GM12878 (cell line): ENCODE results near the gene LMF1. TPM values are rescaled to one million over a fixed set of nuclear protein-coding genes. Genes with fewer than 3 reads are reported as not detected.

ENCODE experiments used
- ATAC-seq: fragments of 200-7000 bp; cut with Tn5 transposase; 3 replicates; pipeline ENCODE4 v1.9.1; 2020; ENCODE audit warnings: mild to moderate bottlenecking, moderate library complexity
- BruUV-seq: library from RNA; stranded (reverse); fragments of 400-500 nt; replicated peaks from 2 replicates; lab custom pipeline; 2021; lab: Mats Ljungman, UMichigan
- CTCF ChIA-PET: fragments of 300-600 bp; sonication (Branson Sonifier 250); formaldehyde crosslinking; extraction: SDS; loops from one replicate; lab custom pipeline; 2021; ENCODE audit warnings: inconsistent platforms; lab: Yijun Ruan, JAX
- POLR2A ChIA-PET: fragments of 350-600 bp; formaldehyde crosslinking; extraction: SDS; loops from one replicate; lab custom pipeline; 2021; ENCODE audit warnings: inconsistent platforms; lab: Charles Lee
- RAD21 ChIA-PET: fragments of 300-600 bp; sonication (Branson Sonifier 250); formaldehyde crosslinking; loops from one replicate; lab custom pipeline; 2023; ENCODE audit warnings: antibody characterized with exemption; ENCODE audit not compliant: unreplicated experiment; lab: Charles Lee
- SMC1A ChIA-PET: fragments of 300-600 bp; sonication (Branson Sonifier 250); formaldehyde crosslinking; loops from one replicate; lab custom pipeline; 2023; ENCODE audit not compliant: unreplicated experiment, uncharacterized antibody; lab: Charles Lee
- DNase-seq: peaks from one replicate; pipeline ENCODE4 v3.0.0-alpha.2; 2011; ENCODE audit warnings: low read depth, low spot score
- FAIRE-seq: peaks from 3 replicates; lab custom pipeline; 2011; peaks lifted over from hg19 to GRCh38; lab: Jason Lieb, UNC
- H2AFZ ChIP-seq: 2 replicates; pipeline ENCODE4 v1.6.0; 2011; ENCODE audit warnings: low read depth, low read length, control low read depth; ENCODE audit not compliant: control insufficient read depth
- H3K27ac ChIP-seq: 2 replicates; pipeline ENCODE4 v1.5.1; 2011; ENCODE audit warnings: control low read depth; ENCODE audit not compliant: control insufficient read depth, insufficient read depth
- H3K27me3 ChIP-seq, 2 experiments: replicated peaks in 1 of 2; 2 replicates each; pipeline versions ENCODE4 v1.6.0 to v1.6.1; 2011; ENCODE audit warnings: low read length in 1 of 2; ENCODE audit not compliant: control insufficient read depth in 2 of 2, insufficient read depth in 2 of 2
- H3K36me3 ChIP-seq, 2 experiments: 2 replicates each; pipeline ENCODE4 v1.5.1; 2011; ENCODE audit warnings: low read length in 1 of 2; ENCODE audit not compliant: control insufficient read depth in 2 of 2, insufficient read depth in 2 of 2
- H3K4me1 ChIP-seq: 2 replicates; pipeline ENCODE4 v1.6.1; 2011; ENCODE audit warnings: mild to moderate bottlenecking, low read length, moderate library complexity, mixed read lengths; ENCODE audit not compliant: control insufficient read depth, insufficient read depth
- H3K4me2 ChIP-seq: 2 replicates; pipeline ENCODE4 v1.6.0; 2011; ENCODE audit warnings: control low read depth; ENCODE audit not compliant: control insufficient read depth, insufficient read depth
- H3K4me3 ChIP-seq: fragments of 200-600 bp; sonication (generic); 2 replicates; pipeline ENCODE4 v1.5.1; 2016
- H3K79me2 ChIP-seq: 2 replicates; pipeline ENCODE4 v1.6.0; 2011; ENCODE audit warnings: low read length; ENCODE audit not compliant: control insufficient read depth, insufficient read depth
- H3K9ac ChIP-seq: 2 replicates; pipeline ENCODE4 v1.8.0; 2011; ENCODE audit warnings: low read length, control low read depth, mixed read lengths; ENCODE audit not compliant: control insufficient read depth, insufficient read depth
- H3K9me3 ChIP-seq: replicated peaks from 3 replicates; pipeline ENCODE4 v1.5.1; 2011; ENCODE audit warnings: mild to moderate bottlenecking, low read length; ENCODE audit not compliant: control insufficient read depth, insufficient read depth
- H4K20me1 ChIP-seq: 2 replicates; pipeline ENCODE4 v1.6.0; 2011; ENCODE audit not compliant: control insufficient read depth, insufficient read depth
- ASH2L ChIP-seq: fragments of 300-600, 200-600 bp; sonication (generic); IDR thresholded peaks from 2 replicates; pipeline ENCODE4 v1.6.1; 2017; ENCODE audit warnings: low read depth, mild to moderate bottlenecking, borderline replicate concordance
- BACH1 ChIP-seq: fragments of 450-650 bp; IDR thresholded peaks from 2 replicates; pipeline ENCODE4 v1.6.1; 2017; ENCODE audit warnings: mild to moderate bottlenecking, borderline replicate concordance
- HDGF ChIP-seq: fragments of 450-650 bp; IDR thresholded peaks from 2 replicates; pipeline ENCODE4 v1.6.1; 2016; ENCODE audit warnings: antibody characterized with exemption
- MTA2 ChIP-seq: fragments of 450-650 bp; IDR thresholded peaks from 2 replicates; pipeline ENCODE4 v1.6.1; 2016; ENCODE audit warnings: low read depth, mild to moderate bottlenecking, moderate library complexity
- MTA3 ChIP-seq: IDR thresholded peaks from 2 replicates; pipeline ENCODE4 v1.6.1; 2012; ENCODE audit warnings: low read length, inconsistent platforms, borderline replicate concordance
- POLR2AphosphoS2 ChIP-seq: IDR thresholded peaks from 2 replicates; pipeline ENCODE4 v1.6.1; 2011; ENCODE audit warnings: low read depth, mild to moderate bottlenecking, low read length, improper control_type of control experiment, moderate library complexity
- RAD21 ChIP-seq: IDR thresholded peaks from 2 replicates; pipeline ENCODE4 v1.6.1; 2011; ENCODE audit warnings: mild to moderate bottlenecking, low read depth, low read length, moderate library complexity; ENCODE audit not compliant: insufficient read depth
- SMC3 ChIP-seq: IDR thresholded peaks from 2 replicates; pipeline ENCODE4 v1.6.1; 2011; ENCODE audit warnings: low read length, improper control_type of control experiment, borderline replicate concordance
- YY1 ChIP-seq: IDR thresholded peaks from 2 replicates; pipeline ENCODE4 v1.6.1; 2011; ENCODE audit warnings: low read depth, mild to moderate bottlenecking, low read length
- WGBS: methylation state at CpG from one replicate; pipeline ENCODE4 v1.1.6; 2016; ENCODE audit warnings: low lambda C conversion rate; ENCODE audit not compliant: insufficient replicate concordance, insufficient coverage; ENCODE audit errors: missing lambda C conversion rate; 5-methylcytosine and 5-hydroxymethylcytosine counted together
- in situ Hi-C: fragments of 300-500 bp; cut with MboI; formaldehyde crosslinking; loops from 9 replicates; pipeline ENCODE4 v1.14.3; 2018; ENCODE audit warnings: mixed read lengths
- intact Hi-C: fragments of 100-400 bp; cut with micrococcal nuclease; formaldehyde crosslinking; loops from one replicate; pipeline ENCODE4 v1.14.2; 2022; ENCODE audit not compliant: unreplicated experiment
- polyA plus RNA-seq, 11 experiments: library from polyadenylated mRNA; depleted of rRNA in 4 of 11; unstranded in 6 of 11; stranded (reverse) in 5 of 11; fragments of >200 nt; fragmentation: Nextera tagmentation in 4 of 11; fragmentation: Illumina TruSeq in 1 of 11; extraction: Ambion mirVana in 4 of 11; extraction: Trizol in 1 of 11; gene quantifications; 1 replicate in 1 of 11; 2 replicates in 10 of 11; pipeline versions ENCODE4 v1.2.1 to v1.2.3, GENCODE V29; 2011 to 2016; ENCODE audit warnings: inconsistent platforms in 2 of 11, missing spikeins in 2 of 11, low read depth in 1 of 11
- total RNA-seq, 4 experiments: library from RNA; depleted of rRNA in 3 of 4; stranded (reverse); fragments of >200 nt in 3 of 4; fragmentation: Illumina TruSeq in 1 of 4; extraction: Trizol in 1 of 4; gene quantifications; 2 replicates each; pipeline versions ENCODE4 v1.2.1 to v1.2.3, GENCODE V29; 2013 to 2021
- TF ChIP-seq, protein P1 (sequence below), 3 experiments: IDR thresholded peaks in 2 of 3; conservative IDR thresholded peaks in 1 of 3; 2 replicates each; pipeline ENCODE4 v1.5.1; 2011; ENCODE audit warnings: low read depth in 3 of 3, low read length in 3 of 3, mild to moderate bottlenecking in 3 of 3, control low read depth in 2 of 3, moderate library complexity in 2 of 3, inconsistent platforms in 1 of 3, mixed read lengths in 1 of 3; ENCODE audit not compliant: control insufficient read depth in 2 of 3, insufficient read depth in 1 of 3; ENCODE audit errors: extremely low read depth in 1 of 3
- TF ChIP-seq, protein P2 (sequence below): fragments of 450-650 bp; IDR thresholded peaks from 2 replicates; pipeline ENCODE4 v1.6.1; 2018; ENCODE audit warnings: borderline replicate concordance, mild to moderate bottlenecking; ENCODE audit not compliant: partially characterized antibody

LMF1 gene
- total and polyA plus RNA-seq, 10 of the 15 experiments (the other 5 are each of a cell fraction or from before 2014, with no cell fraction given): 0.18 to 3.2 (median 1.4) TPM; not detected in 1

DNA sequence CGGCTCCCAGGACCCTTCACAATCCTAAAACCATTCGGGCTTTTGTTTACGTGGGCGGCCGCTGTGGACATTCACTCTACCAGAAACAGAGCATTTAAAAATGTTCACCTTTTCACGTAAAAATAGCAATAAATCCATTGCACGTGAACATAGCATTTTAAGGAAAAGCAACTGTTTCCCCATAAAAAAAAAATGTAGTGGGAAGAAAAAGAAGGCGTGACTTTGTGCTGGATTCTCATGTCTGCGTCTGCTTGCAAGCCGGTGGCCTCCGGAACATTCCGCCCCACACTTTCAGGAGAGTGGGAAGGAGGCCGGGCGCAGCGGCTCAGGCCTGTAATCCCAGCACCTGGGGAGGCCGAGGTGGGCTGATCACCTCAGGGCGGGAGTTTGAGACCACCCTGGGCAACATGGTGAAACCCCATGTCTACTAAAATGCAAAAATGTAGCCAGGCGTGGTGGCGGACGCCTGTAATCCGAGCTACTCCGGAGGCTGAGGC lies 156.8 kb downstream of the LMF1 start:
- ChIA-PET POLR2A (no interaction called here), SMC1A (no interaction called here)
- in situ Hi-C loops: no loop called here
- Histone ChIP-seq H3K27ac (no peak overlapping the region), H3K27me3 (no peaks in the 10 kb centered on the region; a peak in 1 of 4 replicates), H3K9ac (no peak overlapping the region)
- 61% methylated on average over 21 of the region's 22 CpGs for WGBS
- no peak for TF ChIP-seq MTA2
- TF ChIP-seq POLR2AphosphoS2: no peak
- TF ChIP-seq, all 136 proteins: peak for 0
- RAD21 ChIA-PET: no interaction called here
- no TSS peak for BruUV-seq
- CTCF ChIA-PET: no interaction called here
- Histone ChIP-seq H3K4me3 (no peak overlapping the region), H3K4me2 (no peak overlapping the region), H2AFZ (no peak overlapping the region), H3K9me3 (no peaks in the 10 kb centered on the region; the same call in 2 of the 3 replicates), H4K20me1 (no peaks in the 10 kb centered on the region), H3K36me3 (no peaks in the 10 kb centered on the region), H3K4me1 (no peaks in the 10 kb centered on the region; the same call in 1 of the 2 replicates), H3K79me2 (no peaks in the 10 kb centered on the region)
- ATAC-seq (no peak), DNase-seq (no peak), FAIRE-seq (no peak)
- intact Hi-C loops: no loop called here

GRCh38 chr16:813204-813915 lies 157.4 kb downstream of the LMF1 start:
- DNase-seq (no peak), FAIRE-seq (no peak)
- no TSS peak for BruUV-seq
- WGBS: 24% methylated on average over 58 of the region's 67 CpGs
- Histone ChIP-seq H2AFZ (no peak overlapping the region), H3K9ac (no peak overlapping the region), H3K9me3 (no peaks in the 10 kb centered on the region; the same call in 2 of the 3 replicates), H3K4me3 (no peak overlapping the region), H3K4me1 (no peaks in the 10 kb centered on the region; the same call in 1 of the 2 replicates)
- in situ Hi-C loops (no loop called here), intact Hi-C loops (no loop called here)
- TF ChIP-seq, protein P1, sequence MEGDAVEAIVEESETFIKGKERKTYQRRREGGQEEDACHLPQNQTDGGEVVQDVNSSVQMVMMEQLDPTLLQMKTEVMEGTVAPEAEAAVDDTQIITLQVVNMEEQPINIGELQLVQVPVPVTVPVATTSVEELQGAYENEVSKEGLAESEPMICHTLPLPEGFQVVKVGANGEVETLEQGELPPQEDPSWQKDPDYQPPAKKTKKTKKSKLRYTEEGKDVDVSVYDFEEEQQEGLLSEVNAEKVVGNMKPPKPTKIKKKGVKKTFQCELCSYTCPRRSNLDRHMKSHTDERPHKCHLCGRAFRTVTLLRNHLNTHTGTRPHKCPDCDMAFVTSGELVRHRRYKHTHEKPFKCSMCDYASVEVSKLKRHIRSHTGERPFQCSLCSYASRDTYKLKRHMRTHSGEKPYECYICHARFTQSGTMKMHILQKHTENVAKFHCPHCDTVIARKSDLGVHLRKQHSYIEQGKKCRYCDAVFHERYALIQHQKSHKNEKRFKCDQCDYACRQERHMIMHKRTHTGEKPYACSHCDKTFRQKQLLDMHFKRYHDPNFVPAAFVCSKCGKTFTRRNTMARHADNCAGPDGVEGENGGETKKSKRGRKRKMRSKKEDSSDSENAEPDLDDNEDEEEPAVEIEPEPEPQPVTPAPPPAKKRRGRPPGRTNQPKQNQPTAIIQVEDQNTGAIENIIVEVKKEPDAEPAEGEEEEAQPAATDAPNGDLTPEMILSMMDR (IDR thresholded peaks at IDR 0.05 in 2 of 3, conservative IDR thresholded peaks at IDR 0.05 in 1 of 3; ENCODE audit: control insufficient read depth in 2 of 3, extremely low read depth in 1 of 3, insufficient read depth in 1 of 3, low read depth in 3 of 3, low read length in 3 of 3): peak; percentile 44 to 49 (median 48); a peak in 5 of 6 replicates
- TF ChIP-seq HDGF: no peak
- TF ChIP-seq RAD21: peak; percentile 63
- no peak for TF ChIP-seq MTA3
- 0 out of 2 replicates have a peak, but pooled peaks have one; percentile 16 for TF ChIP-seq YY1
- no peak for TF ChIP-seq BACH1
- TF ChIP-seq SMC3: peak; percentile 47
- no peak for TF ChIP-seq ASH2L
- TF ChIP-seq, protein P2, sequence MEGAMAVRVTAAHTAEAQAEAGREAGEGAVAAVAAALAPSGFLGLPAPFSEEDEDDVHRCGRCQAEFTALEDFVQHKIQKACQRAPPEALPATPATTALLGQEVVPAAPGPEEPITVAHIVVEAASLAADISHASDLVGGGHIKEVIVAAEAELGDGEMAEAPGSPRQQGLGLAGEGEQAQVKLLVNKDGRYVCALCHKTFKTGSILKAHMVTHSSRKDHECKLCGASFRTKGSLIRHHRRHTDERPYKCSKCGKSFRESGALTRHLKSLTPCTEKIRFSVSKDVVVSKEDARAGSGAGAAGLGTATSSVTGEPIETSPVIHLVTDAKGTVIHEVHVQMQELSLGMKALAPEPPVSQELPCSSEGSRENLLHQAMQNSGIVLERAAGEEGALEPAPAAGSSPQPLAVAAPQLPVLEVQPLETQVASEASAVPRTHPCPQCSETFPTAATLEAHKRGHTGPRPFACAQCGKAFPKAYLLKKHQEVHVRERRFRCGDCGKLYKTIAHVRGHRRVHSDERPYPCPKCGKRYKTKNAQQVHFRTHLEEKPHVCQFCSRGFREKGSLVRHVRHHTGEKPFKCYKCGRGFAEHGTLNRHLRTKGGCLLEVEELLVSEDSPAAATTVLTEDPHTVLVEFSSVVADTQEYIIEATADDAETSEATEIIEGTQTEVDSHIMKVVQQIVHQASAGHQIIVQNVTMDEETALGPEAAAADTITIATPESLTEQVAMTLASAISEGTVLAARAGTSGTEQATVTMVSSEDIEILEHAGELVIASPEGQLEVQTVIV: no peak
- TF ChIP-seq, all 136 proteins: peak for 4
- no peak overlapping the region for H3K27ac ChIP-seq
- RAD21 ChIA-PET: no interaction called here
- no peaks in the 10 kb centered on the region for H4K20me1 ChIP-seq
- H3K36me3 ChIP-seq: no peaks in the 10 kb centered on the region
- POLR2A ChIA-PET: no interaction called here
- no peaks in the 10 kb centered on the region; a peak in 1 of 4 replicates for H3K27me3 ChIP-seq
- ATAC-seq: peak; percentile 70
- H3K4me2 ChIP-seq: no peak overlapping the region
- CTCF ChIA-PET: no interaction called here
- no peaks in the 10 kb centered on the region for H3K79me2 ChIP-seq
- SMC1A ChIA-PET: no interaction called here
